A673 (cell line): ENCODE measurements around the gene FAM118A.

Experiments
- CTCF ChIP-seq: fragments of 300-800, 200-600 bp; sonication (generic); conservative IDR thresholded peaks from 2 replicates; pipeline ENCODE4 v1.5.1; 2017; ENCODE audit warnings: low read depth, mild to moderate bottlenecking, antibody characterized with exemption, low read length, moderate library complexity, mixed read lengths
- EZH2 ChIP-seq: fragments of 200-600 bp; sonication (generic); IDR thresholded peaks from 2 replicates; pipeline ENCODE4 v1.6.1; 2017; ENCODE audit warnings: borderline replicate concordance, low read depth, mild to moderate bottlenecking, mixed read lengths, antibody characterized with exemption, low read length; ENCODE audit not compliant: poor library complexity, severe bottlenecking

- TF ChIP-seq CTCF (no peak), EZH2 (no peak)
Observed at GRCh38 chr22:45298934-45299505, 10.7 kb upstream of the FAM118A start.
